ENCODE data around the gene CDR2.

- no peak for TF ChIP-seq CTCF (IDR thresholded peaks at IDR 0.05)
- peak in 1 of 3 donors; percentile 27 for TF ChIP-seq POLR2AphosphoS5 (IDR thresholded peaks at IDR 0.05)
- TF ChIP-seq POLR2A (IDR thresholded peaks at IDR 0.05): peak in 1 of 2 donors; percentile 44
- TF ChIP-seq EP300 (IDR thresholded peaks at IDR 0.05): no peak
Measured at GRCh38 chr16:22374311-22375116, at the start of gene CDR2.

Data from suprapubic skin (tissue), 4 donors.